Spinal cord (tissue), 10 donors: ENCODE data around the gene GUCY1A1. TPM values are rescaled to one million over a fixed set of nuclear protein-coding genes. Genes with fewer than 3 reads are reported as not detected.
"Not testable (repeated sequence)": the region's sequence is repeated elsewhere in the genome, so short reads cannot be mapped to it uniquely, and the experiment has no call there.

Source experiments
- DNase-seq, 6 donors: peaks; one replicate each; pipeline versions ENCODE4 v3.0.0 to v3.0.0-alpha.2; 2013 to 2015; ENCODE audit warnings: low spot score in 6 of 6, low read depth in 4 of 6
- H3K27ac ChIP-seq: one replicate; pipeline ENCODE4 v1.5.1; 2013; ENCODE audit warnings: low read depth, low read length, control low read depth
- H3K27me3 ChIP-seq: one replicate; pipeline ENCODE4 v1.6.1; 2013; ENCODE audit warnings: low read length; ENCODE audit not compliant: control insufficient read depth, insufficient read depth
- H3K36me3 ChIP-seq: one replicate; pipeline ENCODE4 v1.6.1; 2013; ENCODE audit warnings: low read length; ENCODE audit not compliant: control insufficient read depth, insufficient read depth
- H3K4me1 ChIP-seq: one replicate; pipeline ENCODE4 v1.6.1; 2013; ENCODE audit warnings: low read length; ENCODE audit not compliant: control insufficient read depth, insufficient read depth
- H3K4me3 ChIP-seq: one replicate; pipeline ENCODE4 v1.5.1; 2013; ENCODE audit warnings: low read depth, low read length, control low read depth
- H3K9me3 ChIP-seq: one replicate; pipeline ENCODE4 v1.6.1; 2013; ENCODE audit warnings: low read length; ENCODE audit not compliant: control insufficient read depth, insufficient read depth
- WGBS: methylation state at CpG from one replicate; pipeline ENCODE4 v1.1.5; 2013; ENCODE audit warnings: missing lambda C conversion rate; ENCODE audit not compliant: insufficient coverage; 5-methylcytosine and 5-hydroxymethylcytosine counted together
- polyA plus RNA-seq, 2 donors: library from polyadenylated mRNA; unstranded; fragments of 120-200 nt; gene quantifications; one replicate each; pipeline ENCODE4 v1.2.1, GENCODE V29; 2013; ENCODE audit not compliant: insufficient read length in 2 of 2
- total RNA-seq, 2 donors: library from RNA; depleted of rRNA in 1 of 2; stranded (reverse); fragments of 120-200 nt in 1 of 2; fragments of >200 nt in 1 of 2; gene quantifications; one replicate each; pipeline versions ENCODE4 v1.2.3 to v1.2.4, GENCODE V29; 2013 to 2014
- donor health status: healthy.

GUCY1A1 gene
- total and polyA plus RNA-seq, 4 donors: 23.3 to 84.7 (median 58.9) TPM

- no peaks in the 10 kb centered on the region for H3K36me3 ChIP-seq
- DNase-seq: no peak
- H3K4me1 ChIP-seq: no peaks in the 10 kb centered on the region
- no peak overlapping the region for H3K27ac ChIP-seq
- no CpG with 5 or more reads among the region's 5 CpGs for WGBS
- no peaks in the 10 kb centered on the region for H3K9me3 ChIP-seq
- H3K4me3 ChIP-seq: no peak overlapping the region
- no peaks in the 10 kb centered on the region for H3K27me3 ChIP-seq
Observed at GRCh38 chr4:155638195-155638965, 28.3 kb upstream of the GUCY1A1 start.

DNA sequence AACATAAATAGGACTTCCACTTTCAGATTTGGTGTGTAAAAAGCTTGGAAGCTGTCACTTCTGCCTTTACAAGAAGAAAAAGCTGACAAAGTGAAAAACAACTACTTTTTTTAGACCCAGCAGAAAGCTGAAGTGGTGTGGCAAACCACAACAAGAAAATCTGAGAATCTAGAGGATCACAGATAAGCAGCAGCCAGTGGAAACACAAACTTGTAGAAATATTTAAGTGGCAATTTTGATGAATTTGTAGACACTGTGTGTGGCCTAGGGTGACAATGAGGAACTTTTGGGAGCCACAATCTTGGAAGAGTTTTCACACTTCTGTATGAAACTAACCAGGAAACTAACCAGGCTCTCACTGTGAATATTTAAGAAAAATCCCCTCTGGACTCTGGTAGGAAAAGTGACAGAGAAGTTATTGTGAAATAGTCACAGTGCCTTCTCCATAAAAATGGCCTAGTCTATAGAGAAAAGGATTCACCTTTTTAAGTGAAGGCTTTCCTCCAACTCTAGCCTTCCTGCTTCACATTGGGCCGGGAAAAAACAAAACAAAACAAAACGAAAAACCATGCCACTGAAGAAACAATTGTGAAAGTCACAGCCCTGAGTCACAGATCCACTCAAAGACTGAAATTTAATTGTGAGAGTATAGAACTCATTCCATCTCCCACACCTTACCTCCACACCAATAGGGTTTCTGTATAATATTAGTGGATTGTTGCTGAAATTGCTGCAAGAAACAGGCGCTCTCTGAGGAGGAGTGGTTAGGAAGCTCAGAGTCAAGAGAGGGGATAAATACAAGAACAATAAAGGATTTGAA is 26.7 kb upstream of the GUCY1A1 start:
- Histone ChIP-seq H3K27ac (no peak overlapping the region), H3K4me3 (no peak overlapping the region), H3K27me3 (no peaks in the 10 kb centered on the region), H3K4me1 (no peaks in the 10 kb centered on the region), H3K9me3 (no peaks in the 10 kb centered on the region), H3K36me3 (no peaks in the 10 kb centered on the region)
- WGBS: no CpG with 5 or more reads among the region's 3 CpGs
- no peak for DNase-seq

- Histone ChIP-seq H3K36me3 (no peaks in the 10 kb centered on the region), H3K4me3 (no peak overlapping the region), H3K27me3 (no peaks in the 10 kb centered on the region), H3K4me1 (no peaks in the 10 kb centered on the region), H3K9me3 (no peaks in the 10 kb centered on the region), H3K27ac (no peak overlapping the region)
- WGBS: no CpG with 5 or more reads among the region's 2 CpGs
- no peak for DNase-seq
Observed at GRCh38 chr4:155640751-155641150, 25.9 kb upstream of the GUCY1A1 start.

- DNase-seq: no peak
- no peaks in the 10 kb centered on the region for H3K4me1 ChIP-seq
- no peaks in the 10 kb centered on the region for H3K36me3 ChIP-seq
- no peak overlapping the region for H3K4me3 ChIP-seq
- H3K27me3 ChIP-seq: no peaks in the 10 kb centered on the region
- WGBS: no CpG with 5 or more reads among the region's 1 CpG
- no peaks in the 10 kb centered on the region for H3K9me3 ChIP-seq
- H3K27ac ChIP-seq: no peak overlapping the region
Observed at GRCh38 chr4:155643087-155643486, 23.6 kb upstream of the GUCY1A1 start.

DNA sequence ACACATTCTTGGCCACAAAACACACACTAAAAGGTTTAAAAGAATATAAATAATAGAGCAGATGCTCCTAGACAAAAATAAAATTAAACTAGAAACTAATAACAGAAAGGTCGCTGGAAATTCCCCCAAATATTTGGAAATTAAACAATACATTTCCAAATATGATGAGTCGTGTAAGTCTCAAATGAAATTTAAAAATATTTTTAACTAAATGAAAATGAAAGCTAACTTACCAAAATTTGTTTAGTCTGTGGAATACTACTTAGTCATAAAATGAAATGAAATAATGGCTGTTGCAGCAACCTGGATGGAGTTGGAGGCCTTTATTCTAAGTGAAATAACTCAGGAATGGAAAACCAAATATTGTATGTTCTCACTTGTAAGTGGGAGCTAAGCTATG is 20.6 kb upstream of the GUCY1A1 start:
- Histone ChIP-seq H3K4me1 (no peaks in the 10 kb centered on the region), H3K4me3 (no peak overlapping the region), H3K27me3 (no peaks in the 10 kb centered on the region), H3K27ac (no peak overlapping the region), H3K9me3 (no peaks in the 10 kb centered on the region), H3K36me3 (no peaks in the 10 kb centered on the region)
- DNase-seq: no peak
- WGBS: no CpG with 5 or more reads among the region's 2 CpGs

GRCh38 chr4:155650785-155651184 is 15.9 kb upstream of the GUCY1A1 start:
- H3K4me3 ChIP-seq, H3K27ac ChIP-seq, H3K9me3 ChIP-seq, DNase-seq, H3K36me3 ChIP-seq, H3K27me3 ChIP-seq, H3K4me1 ChIP-seq: not testable (repeated sequence)
- no CpG with 5 or more reads among the region's 4 CpGs for WGBS

- no peak for DNase-seq
- Histone ChIP-seq H3K4me1 (no peaks in the 10 kb centered on the region), H3K36me3 (no peaks in the 10 kb centered on the region)
Observed at GRCh38 chr4:155653052-155653451, 13.6 kb upstream of the GUCY1A1 start.

GRCh38 chr4:155656025-155656424 is 10.6 kb upstream of the GUCY1A1 start:
- no peak overlapping the region for H3K4me3 ChIP-seq
- no peak overlapping the region for H3K27ac ChIP-seq
- no peaks in the 10 kb centered on the region for H3K9me3 ChIP-seq
- H3K27me3 ChIP-seq: no peaks in the 10 kb centered on the region
- DNase-seq: no peak
- no CpG with 5 or more reads among the region's 4 CpGs for WGBS
- H3K36me3 ChIP-seq: no peaks in the 10 kb centered on the region
- H3K4me1 ChIP-seq: no peaks in the 10 kb centered on the region

More at GRCh38 chr4:155653052-155653451, 13.6 kb upstream of the GUCY1A1 start:
- Histone ChIP-seq H3K4me3 (no peak overlapping the region), H3K27ac (no peak overlapping the region), H3K9me3 (no peaks in the 10 kb centered on the region), H3K27me3 (no peaks in the 10 kb centered on the region)

- Histone ChIP-seq H3K27me3 (no peaks in the 10 kb centered on the region), H3K9me3 (no peaks in the 10 kb centered on the region), H3K4me3 (no peak overlapping the region), H3K36me3 (no peaks in the 10 kb centered on the region), H3K4me1 (no peaks in the 10 kb centered on the region), H3K27ac (no peak overlapping the region)
- DNase-seq: no peak
Observed at GRCh38 chr4:155657169-155657568, 9.5 kb upstream of the GUCY1A1 start.
